ENCODE results near the gene MIGA2. TPM values are rescaled to one million over a fixed set of nuclear protein-coding genes. Genes with fewer than 3 reads are reported as not detected.

MIGA2 gene
- total and polyA plus RNA-seq, 2 of the 8 experiments (the other 6 are each of a cell fraction or from before 2014, with no cell fraction given): 24.6 to 39.0 TPM

DNA sequence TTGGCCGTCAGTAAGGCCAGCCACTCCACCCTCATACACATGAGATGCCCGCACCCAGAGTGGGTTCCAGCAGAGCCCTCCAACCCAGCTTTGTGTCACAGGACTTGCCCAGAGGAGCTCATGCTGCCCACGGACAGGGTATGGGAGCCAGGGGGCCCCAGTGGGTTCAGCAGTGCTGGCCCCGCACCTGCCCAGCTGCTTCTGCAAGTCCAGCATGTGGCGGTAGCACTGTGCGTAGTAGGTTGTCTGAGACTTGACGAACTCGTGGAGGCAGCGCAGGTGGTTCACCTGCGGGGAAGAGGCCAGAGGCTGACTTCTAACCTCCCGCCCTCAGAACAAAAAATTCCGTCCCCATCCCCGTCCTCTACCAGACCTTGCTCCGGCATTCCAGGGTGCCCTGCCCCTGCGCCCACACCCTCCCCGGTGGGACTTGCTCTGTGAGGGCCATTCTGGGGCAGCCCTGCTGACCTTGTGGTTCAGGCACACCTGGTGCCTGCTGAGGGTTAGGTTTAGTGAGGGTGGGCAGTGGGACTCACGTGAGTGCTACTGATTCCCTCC, 26.8 kb upstream of the MIGA2 start (continued):
- no peak for TF ChIP-seq NANOG (IDR thresholded peaks at IDR 0.05; ENCODE audit: insufficient read depth, low read depth, low read length, poor library complexity, severe bottlenecking)

Data from H1 (cell line).